Esophagus muscularis mucosa (tissue), 4 donors: ENCODE data around the gene BIRC6.

Source experiments
- CTCF ChIP-seq, 3 experiments: fragments of 200-600 bp in 2 of 3; fragments of 450-650 bp in 1 of 3; sonication (generic) in 2 of 3; IDR thresholded peaks; one replicate each; pipeline ENCODE4 v1.5.1; 2017 to 2019; ENCODE audit warnings: antibody characterized with exemption in 3 of 3, mild to moderate bottlenecking in 2 of 3, moderate library complexity in 1 of 3
- EP300 ChIP-seq: sonication (generic); formaldehyde crosslinking; IDR thresholded peaks from one replicate; pipeline ENCODE4 v1.6.1; 2017; ENCODE audit warnings: antibody characterized with exemption
- POLR2A ChIP-seq: fragments of 450-650 bp; IDR thresholded peaks from one replicate; pipeline ENCODE4 v1.6.1; 2017; ENCODE audit warnings: antibody characterized with exemption, moderate library complexity, mild to moderate bottlenecking, low read depth
- POLR2AphosphoS5 ChIP-seq, 2 donors: sonication (generic); formaldehyde crosslinking; IDR thresholded peaks; one replicate each; pipeline ENCODE4 v1.6.1; 2017; ENCODE audit warnings: antibody characterized with exemption in 2 of 2

GRCh38 chr2:32436150-32436549 is 79.3 kb downstream of the BIRC6 start:
- TF ChIP-seq POLR2AphosphoS5 (IDR thresholded peaks at IDR 0.05): no peak
- no peak for TF ChIP-seq CTCF (IDR thresholded peaks at IDR 0.05)
- no peak for TF ChIP-seq POLR2A
- no peak for TF ChIP-seq EP300
